Measurements from ENCODE around the gene KLF1.

GRCh38 chr19:12886969-12887747 is at the start of gene KLF1:
- no peak for TF ChIP-seq ELF3 (CRISPR knock-in tag; IDR thresholded peaks at IDR 0.05)
- no peak for TF ChIP-seq CBX1 (IDR thresholded peaks at IDR 0.05; ENCODE audit: low read depth)
- no peak for TF ChIP-seq ZNF292 (CRISPR knock-in tag; IDR thresholded peaks at IDR 0.05; ENCODE audit: borderline replicate concordance, low read depth)
